Left forelimb (tissue), 1 donor: ENCODE results near the gene STXBP6.

Experiments
- DNase-seq: peaks from one replicate; pipeline ENCODE4 v3.0.0-alpha.2; 2018; ENCODE audit warnings: low spot score

The STXBP6 gene

DNA sequence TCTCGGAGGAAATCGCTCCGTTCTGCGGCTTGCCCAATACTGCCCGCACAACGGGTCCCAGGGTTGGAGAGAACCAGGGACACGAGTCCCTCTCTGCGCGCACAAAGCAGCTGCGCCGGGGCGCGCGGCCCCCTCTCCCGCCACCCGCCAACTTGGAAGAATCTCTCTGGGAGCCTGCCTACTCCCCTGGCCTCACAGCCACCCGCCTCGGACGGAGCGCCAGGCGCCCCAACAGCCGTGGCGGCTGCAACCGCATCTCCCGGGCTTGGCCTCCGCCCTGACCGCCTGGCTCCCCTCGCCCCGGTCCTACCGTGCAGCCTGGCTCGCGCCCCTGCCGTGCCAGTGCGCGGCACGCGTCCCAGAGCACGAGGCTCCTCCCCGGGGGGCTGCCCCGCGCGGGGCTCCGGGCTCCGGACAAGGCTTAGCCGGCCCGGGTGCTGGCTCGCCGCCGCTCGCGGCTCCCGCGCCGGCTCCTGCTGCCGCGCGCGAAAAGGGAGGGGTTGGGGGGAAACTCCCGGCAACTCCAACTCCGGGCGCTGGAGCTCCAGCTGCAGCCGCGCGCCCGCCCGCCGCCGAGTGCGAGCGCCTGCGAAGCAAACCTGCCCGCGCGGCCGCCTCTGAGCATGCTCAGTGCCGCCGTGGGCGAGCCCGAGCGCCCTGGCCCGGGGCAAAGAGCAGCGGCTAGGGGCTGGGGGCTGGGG, at the start of gene STXBP6:
STXBP6 (minus strand) TSS at position 580 of the 701 bp plus-strand sequence. CDS start 75,329 bp downstream, outside the sequence.
- peak; percentile 87 for DNase-seq

DNA sequence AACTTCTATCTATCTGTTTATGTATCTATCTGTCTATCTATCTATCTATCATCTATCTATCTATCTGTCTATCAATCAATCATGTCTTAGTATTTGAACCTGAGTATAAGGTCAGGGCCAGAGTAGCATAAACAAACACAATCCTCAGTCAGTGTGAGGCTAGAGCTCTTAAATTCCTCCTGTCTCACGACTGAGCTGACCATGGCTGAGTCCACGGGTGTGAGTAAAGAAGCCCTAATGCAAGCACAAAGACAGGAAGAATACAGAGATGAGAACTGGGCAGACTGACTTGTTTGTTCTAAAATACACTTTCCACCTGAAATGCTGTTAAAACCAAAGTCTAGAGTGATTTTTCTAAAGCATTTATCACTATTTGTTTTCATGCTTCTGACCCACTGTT, 47.2 kb upstream of the STXBP6 start:
- no peak for DNase-seq

DNA sequence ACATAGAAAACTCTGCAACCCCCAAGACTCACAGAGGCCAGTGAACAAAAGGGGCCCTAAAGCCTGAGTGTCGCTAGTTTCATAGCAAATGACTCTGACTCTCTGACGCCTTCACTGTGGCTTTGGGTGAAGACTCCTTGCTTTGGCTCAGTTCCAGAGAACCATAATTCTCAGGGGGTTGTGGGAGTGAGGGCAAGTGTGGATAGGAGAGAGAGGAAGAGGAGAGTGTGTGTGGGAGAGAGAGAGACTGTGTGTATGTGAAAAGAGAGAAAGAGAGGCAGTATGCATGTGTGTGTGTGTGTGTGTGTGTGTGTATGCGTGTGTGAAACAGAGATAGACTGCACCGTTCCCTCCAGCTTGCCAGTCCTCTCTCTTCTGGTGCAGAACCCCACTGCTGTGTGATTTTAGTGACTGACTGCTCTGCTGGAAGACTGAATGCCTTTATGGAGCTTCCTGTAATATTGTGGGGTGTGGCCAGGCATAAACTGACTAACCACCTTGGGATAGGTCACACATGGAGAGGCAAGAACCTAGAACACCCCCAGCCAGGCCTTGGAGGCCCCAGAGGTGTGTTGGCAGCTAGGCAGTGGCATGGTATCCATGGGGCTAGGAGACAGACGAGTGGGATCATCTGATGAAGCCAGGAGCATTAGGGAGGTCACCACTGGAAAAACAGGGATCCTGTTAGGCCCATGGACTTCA, 45.9 kb upstream of the STXBP6 start:
- no peak for DNase-seq

DNA sequence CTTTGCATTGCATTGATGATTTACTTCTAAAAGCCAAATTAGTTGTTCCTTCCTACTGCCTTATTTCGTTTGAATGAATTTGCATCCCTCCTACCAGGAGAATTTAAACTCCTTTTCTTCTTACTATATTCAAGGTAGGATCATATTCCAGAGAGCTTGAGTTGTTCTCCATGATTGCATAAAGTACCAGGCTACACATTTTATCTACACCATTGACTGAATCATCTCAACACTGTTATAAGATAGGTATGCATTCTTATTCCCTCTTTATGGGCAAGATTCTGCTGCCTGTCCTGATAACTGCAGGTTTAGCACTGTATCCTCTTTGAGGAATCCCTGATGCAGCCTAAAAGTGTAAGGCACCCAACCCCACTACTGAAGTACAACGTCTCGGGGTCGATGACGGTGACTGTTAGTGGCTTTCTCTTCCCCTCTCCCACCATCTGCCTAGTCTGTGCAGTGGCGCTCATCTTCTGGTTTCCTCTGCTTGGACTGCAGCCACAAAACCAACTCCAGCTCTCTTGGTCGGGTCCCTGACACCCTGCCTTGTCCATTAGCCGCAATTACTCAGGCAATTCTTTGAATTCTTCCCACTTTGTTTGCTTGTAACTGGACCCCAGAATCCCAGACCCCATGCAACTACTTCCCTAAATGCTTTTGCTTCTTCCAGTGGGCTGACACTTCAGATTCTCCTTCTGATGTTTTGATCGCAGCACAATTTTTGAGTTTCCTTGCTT, 44.4 kb upstream of the STXBP6 start:
- no peak for DNase-seq

DNA sequence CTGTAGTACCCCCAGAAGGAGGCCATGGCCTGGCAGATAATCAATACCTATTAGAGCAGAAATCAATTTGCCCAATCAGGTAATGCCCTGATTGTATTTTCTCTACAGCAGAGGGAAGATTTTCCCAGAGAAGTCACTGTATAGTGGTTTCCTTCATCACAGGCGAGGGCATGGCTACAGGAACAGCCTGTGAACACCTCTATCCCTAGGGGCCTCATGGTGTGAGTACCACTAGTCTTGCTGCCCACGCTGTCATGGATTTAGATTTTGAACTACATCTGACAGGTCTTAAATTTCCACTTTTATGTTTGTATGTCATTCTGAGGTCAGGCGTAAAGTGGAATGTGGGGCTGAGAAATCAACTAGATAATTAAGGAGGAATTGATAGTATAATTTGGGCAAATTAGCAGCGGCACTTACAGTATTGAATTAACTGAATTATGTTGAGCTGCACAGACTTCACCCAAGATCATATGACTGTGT, 42.4 kb upstream of the STXBP6 start:
- no peak for DNase-seq

DNA sequence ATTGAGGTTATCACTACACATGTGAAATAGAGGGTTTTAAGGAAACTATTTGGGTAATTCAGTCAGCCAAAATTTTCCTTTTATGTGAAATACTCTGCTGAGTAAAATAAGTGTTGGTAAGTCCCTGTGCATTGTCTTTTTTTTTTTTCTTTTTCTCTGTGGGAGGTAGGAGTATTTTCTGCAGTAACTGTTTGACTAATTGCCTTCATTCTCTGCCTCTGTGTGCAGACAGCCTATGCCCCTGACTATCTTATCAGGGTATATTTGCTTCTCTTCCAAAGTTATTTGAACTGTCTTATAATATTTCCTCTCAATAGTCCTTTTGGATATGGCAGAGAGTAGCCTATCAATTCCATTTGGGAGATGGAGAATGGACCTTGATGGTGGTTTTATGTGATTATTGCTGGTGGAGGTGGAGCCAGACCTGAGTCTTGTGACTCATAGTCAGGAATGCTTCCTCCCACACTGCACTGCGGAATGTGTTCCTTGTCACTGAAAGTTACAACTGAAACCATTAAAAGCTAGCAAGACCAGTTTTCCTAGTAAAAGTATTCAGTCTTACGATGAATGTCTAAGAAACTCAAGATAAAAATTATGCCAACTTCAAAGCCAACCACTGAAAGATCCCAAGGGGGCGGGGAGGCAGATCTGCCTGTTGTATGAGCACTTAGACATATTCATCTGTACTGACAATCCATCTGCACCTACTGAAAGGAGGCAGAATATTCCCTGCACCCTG, 40.9 kb upstream of the STXBP6 start:
- no peak for DNase-seq

DNA sequence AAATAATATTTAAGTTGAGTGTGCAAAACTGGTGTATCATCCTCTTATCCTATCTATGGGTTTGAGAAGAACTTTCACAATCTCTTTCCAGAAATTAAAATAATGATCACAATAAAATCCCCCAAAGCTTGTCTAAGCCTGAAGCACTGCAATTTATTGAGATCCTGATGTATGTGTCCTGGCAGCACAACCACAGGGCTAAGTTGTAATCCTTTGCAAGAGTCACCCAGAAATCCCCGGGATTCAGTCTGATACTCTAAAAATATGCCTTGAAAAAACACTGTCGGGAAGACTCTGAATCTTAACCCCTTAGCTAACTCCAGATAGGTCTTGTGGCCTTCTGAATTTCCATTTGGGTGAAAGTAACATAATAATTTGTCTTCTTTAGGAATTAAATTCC, 40.3 kb upstream of the STXBP6 start:
- no peak for DNase-seq

DNA sequence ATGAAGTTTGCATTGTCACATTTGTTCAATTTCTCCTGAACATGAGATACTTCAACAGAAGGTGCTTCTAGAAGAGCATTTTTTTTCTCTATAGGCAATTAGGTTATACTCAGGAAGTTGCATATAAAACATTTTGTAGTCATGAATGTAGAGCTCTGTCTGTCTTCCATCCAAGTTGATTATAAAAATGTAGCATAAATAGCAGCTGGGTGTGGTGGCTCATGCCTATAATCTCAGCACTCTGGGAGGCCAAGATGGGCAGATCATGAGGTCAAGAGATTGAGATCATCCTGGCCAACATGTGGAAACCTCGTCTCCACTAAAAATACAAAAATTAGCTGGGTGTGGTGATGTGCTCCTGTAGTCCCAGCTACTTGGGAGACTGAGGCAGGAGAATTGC, 39.5 kb upstream of the STXBP6 start:
- no peak for DNase-seq

DNA sequence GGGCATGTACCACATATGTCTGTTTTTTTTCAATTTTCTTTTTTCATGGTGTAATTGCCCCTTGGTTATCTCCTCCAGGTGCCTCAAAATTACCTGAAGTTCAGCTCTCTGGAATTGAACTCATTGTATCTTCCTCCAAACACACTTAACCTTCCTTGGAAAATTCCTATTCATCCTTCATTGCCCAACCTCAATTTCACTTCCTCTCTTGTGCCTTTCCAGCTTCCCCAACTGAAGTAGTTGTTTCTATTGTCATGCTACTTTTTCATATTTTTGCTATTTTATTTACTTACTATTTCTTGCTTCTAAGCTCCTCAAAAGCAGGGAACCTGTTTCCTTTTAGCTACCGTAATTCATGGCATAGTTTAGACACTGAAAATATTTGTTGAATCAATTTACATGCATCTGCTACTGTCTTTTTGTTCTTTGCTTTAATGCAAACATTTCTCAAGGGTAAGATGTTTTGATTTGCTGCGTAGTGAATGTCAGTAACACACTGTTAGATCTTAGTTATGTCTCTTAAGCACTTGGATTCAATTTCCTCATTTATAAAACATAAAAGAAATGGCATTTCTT, 37.0 kb upstream of the STXBP6 start:
- no peak for DNase-seq

DNA sequence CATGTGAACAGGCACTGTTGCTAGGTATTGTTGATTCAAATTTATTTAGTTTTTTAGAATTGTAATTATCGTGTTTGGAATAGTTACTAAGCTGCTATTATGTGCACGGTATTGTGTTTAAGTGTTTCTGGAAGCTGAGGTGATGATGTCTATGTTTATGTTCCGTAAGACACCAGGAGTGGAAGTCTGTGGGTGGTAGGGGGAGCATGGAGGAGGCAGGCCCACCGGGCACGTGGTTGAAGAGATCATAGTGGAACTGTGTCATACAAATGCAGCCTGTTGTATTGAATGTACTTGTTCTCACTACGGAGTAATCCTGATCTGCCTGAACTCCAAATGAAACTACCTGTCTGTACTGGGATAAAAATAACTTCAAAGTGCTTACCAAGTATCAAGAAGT, 36.1 kb upstream of the STXBP6 start:
- DNase-seq = no peak

DNA sequence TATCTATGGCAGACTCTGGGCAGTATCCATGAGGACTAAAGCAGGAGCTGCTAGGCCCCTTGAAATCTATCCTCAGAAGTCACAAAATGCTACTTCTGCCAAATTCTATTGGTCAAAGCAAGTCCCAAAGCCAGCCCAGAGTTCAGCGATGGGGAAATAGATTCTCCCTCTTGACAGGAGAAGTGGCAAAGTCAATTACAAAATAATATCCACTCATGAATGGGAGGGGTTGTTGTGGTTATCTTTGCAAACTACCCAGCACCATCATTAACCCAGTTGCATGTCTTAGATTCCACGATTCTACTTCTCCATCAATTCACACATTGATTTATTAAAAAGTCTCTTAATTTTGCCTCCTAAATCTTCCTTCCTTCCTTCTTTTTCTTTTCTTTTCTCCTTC, 30.7 kb upstream of the STXBP6 start:
- no peak for DNase-seq

DNA sequence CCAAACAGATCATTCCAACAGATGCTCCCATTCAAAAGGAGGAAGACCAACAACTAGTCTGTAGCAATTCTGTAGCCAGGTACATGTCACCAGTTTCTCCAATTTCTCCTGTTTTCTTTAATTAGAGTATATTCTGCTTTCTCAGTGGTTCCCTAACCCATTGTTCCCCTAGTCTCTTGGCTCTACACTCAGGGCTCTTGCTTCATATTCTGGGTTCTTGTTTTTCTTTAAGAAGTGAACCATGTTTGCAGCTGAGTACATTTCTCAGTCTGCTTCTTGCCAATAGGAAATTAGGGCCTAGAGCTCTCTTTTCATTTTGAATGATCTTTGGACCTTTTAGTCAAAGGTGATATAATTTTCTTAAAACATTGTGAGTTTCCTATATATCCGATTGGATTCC, 29.4 kb upstream of the STXBP6 start:
- no peak for DNase-seq

DNA sequence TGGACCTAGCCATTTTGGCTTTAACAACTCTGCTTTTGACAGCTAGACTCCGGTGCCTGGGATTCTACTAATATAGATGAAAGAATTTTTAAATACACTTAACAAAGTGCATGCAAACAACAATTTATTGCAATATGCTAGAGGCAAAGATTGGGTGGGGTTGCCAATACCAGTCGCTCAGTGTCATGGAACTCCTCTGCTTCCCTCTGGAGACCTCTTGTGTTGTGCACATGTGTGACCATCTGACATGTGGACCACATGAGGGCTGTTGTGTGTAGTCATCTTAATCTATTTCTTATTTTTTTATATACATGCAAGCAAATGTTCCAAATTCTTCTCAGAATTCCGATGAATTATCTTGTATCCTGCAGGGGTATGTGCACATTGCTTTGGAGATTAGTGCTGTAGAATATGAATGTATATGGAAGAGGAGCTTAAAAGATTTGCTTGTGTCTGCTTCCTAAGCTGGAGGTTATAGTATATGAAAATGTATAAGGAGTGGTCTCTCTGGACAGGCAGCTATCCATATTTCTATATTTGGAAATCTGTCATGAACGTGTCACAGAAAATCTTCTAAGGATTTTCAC, 24.2 kb upstream of the STXBP6 start:
- DNase-seq = no peak

DNA sequence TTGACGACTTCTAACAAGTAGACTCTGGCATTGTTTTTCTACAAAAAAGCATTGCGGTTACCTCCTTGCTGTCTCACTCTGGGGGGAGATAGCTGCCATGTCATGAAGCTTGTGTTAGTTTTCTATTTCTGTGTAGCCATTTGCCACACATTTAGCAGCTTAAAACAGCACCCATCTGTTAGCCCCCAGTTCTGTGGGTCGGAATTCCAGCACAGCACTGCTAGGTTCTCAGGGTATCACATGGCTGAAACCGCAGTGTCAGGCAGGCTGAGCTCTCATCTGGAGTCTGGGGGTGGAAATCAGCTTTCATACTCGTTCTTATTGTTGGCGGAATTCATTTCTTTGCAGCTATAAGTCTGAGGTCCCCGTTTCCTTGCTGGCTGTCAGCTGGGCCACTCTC, 19.9 kb upstream of the STXBP6 start:
- no peak for DNase-seq

DNA sequence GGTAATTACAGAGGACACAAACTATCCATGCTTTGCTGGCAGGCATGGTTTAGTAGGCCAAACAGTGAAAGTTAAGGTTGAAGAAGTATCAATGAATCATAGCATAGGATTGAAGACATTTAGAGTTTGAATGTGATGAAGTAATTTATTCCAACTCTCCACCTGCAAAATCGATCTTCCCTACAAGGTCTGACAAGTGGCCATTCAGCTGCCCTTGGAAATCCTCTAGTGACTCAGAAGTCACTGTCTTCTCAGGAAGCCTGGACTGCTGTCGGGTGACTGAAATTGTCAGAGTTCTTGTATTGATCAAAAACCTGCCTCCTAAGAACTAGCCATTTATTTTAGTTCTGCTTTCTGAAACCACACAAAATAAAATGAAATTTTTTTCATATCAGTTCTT, 17.7 kb upstream of the STXBP6 start:
- no peak for DNase-seq

DNA sequence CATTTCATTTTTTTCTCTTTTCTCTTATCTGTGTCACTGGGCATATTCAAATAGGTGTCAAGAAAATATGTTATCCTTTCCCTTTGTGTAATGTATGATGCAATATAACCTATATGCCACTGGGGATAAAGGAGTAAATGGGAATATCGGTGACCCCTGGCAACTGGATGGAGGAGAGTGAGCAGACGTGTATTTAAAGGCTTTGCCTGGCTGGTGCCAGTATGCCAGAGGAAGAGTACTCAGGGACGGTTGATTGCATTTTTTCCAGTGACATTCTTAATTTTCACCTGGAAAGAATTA, 12.0 kb upstream of the STXBP6 start:
- DNase-seq = no peak

DNA sequence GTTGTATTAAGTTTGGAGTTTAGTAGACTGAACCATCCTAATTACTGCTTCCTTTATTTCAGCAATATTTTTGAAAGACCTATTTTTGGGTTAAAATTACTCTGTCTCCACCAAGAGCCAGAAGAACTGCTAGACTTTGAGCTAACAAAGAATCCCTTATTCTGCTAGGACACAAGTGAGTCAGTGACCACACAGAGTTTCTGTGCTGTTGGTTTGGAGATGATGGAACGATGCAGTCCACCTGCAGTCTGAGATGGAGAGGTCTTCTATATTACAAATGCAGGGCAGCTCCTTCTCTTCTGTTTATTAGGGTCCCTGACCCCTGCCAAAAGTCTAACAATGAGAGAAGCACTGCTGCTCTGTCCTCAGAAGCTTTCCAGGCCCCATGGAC, 6.7 kb upstream of the STXBP6 start:
- no peak for DNase-seq

DNA sequence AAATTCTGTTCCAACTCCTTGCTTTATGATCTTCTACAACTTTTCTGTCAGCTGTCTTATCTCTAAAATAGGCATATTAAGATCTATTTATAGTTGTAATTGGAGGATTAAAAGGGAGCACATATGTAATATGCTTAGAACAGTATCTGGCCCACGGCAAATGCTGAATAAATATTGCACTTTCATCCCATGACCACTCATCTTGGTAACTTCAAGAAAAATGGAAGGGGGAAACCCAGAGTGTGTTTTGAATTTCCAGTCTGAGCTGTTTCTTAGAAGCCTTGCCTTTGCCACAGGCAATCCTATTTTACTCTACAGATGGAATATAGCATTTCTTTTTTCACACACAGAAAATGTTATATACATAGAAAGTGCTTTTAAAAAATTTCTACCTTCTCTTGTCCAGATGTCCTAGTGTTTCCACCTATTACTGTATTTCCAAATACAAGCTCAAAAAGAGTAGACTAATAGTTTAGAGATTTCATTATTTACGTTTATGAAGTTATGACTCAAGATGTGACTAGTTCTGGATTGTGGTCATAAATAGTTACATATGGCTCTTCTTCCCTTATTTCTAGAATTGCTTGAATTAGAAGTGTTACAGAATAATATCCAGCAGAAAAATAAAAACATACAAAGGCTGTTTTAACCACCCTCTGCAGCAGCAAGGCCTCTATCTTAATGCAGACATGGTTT, 6.2 kb upstream of the STXBP6 start:
- DNase-seq = no peak

DNA sequence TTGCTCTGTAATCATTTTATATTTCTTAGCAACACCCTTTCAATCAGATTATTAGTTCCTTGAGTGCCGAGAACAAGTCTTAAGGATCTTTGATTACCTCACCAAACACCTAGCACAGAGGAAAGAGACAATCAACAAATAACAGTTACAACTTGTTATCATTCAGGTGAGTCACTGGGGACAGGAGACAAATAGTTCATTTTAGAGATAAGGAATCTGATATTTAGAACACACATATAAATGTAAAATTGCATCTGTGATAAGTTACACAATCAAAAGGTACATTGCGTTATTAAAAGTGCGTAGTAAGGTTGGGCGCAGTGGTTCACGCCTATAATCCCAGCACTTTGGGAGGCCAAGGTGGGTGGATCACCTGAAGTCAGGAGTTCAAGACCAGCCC, 5.1 kb upstream of the STXBP6 start:
- no peak for DNase-seq

DNA sequence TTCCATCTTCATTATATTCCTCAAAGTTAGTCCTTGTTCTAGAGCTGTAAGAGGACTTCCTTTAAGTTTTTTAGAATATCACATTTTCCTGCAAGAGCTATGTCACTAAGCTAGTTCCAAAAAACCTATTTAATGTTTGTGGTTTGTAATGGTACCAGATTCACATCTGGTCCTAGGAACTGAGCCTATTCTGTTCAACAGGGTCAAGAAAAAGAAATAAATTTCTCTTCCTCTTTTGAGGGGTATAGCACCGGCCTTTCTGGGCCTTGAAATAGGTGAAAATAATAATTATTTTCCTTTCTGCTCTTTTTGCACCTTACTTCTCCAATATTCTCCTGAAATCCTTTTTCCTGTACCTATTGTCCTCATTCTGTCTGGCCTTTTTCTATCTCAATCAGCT, 3.6 kb upstream of the STXBP6 start:
- DNase-seq = no peak

DNA sequence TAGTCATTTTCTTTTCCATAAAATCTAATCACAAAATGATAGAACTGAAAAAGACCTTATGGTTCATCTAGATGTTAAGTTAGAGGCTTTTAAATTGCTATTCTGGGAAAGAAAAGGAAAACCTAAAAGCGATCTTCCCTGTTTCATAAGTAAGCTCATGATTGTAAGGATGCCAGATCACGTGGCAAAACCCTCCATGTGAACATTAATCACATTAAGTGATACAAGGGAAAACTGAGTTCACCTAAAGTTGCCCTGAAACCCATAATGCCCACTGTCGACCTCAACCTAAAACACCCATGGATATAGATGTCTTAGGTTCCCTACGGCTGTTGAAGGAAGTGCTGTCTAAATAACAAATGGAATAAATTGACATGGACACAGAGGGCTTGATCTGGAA, 3.0 kb upstream of the STXBP6 start:
- DNase-seq = no peak
